ENCODE data around the gene INPP4B.

DNA sequence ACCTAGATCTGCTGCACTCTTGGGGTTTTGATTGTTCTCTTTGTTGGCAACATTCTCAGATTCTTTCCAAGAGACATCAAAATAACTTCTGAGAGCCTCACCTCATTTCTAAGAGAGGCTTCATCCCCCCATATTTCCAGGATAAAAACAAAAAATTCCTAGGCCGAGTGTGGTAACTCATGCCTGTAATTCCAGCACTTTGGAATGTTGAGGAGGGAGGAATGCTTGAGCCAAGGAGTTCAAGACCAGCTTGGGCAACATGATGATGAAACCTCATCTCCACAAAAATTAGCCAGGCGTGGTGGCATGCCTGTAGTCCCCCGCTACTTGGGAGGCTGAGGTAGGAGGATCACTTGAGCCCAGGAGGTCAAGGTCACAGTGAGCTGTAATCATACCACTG, 477.0 kb downstream of the INPP4B start:
- TF ChIP-seq, protein P1, sequence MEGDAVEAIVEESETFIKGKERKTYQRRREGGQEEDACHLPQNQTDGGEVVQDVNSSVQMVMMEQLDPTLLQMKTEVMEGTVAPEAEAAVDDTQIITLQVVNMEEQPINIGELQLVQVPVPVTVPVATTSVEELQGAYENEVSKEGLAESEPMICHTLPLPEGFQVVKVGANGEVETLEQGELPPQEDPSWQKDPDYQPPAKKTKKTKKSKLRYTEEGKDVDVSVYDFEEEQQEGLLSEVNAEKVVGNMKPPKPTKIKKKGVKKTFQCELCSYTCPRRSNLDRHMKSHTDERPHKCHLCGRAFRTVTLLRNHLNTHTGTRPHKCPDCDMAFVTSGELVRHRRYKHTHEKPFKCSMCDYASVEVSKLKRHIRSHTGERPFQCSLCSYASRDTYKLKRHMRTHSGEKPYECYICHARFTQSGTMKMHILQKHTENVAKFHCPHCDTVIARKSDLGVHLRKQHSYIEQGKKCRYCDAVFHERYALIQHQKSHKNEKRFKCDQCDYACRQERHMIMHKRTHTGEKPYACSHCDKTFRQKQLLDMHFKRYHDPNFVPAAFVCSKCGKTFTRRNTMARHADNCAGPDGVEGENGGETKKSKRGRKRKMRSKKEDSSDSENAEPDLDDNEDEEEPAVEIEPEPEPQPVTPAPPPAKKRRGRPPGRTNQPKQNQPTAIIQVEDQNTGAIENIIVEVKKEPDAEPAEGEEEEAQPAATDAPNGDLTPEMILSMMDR (IDR thresholded peaks at IDR 0.05; ENCODE audit: low read depth, low read length): no peak
- TF ChIP-seq EZH2phosphoT487 (IDR thresholded peaks at IDR 0.05; ENCODE audit: low read depth): no peak
